Thoracic aorta endothelial cell (primary cell): Measurements from ENCODE around the gene DYSF. TPM values are rescaled to one million over a fixed set of nuclear protein-coding genes. Genes with fewer than 3 reads are reported as not detected.

ENCODE experiments used
- total RNA-seq: library from RNA; depleted of rRNA; stranded (reverse); fragments of >200 nt; gene quantifications from 2 replicates; pipeline ENCODE4 v1.2.3, GENCODE V29; 2012

Gene DYSF
- total RNA-seq: 122 and 135 TPM in 2 replicates

GRCh38 chr2:71453404-71454220 lies at the start of gene DYSF:
Gene DYSF, plus strand, starts transcription at chr2:71453561.

Other genes starting within 250 kb of the DYSF start
- 0.53 and 1.2 TPM in 2 replicates for gene PAIP2B, start 226.5 kb upstream of the DYSF start, total RNA-seq
- 170 and 172 TPM in 2 replicates for gene ZNF638, start 121.8 kb upstream of the DYSF start, total RNA-seq